Activated T-cell treated with anti-CD3 and anti-CD28 coated beads, Interleukin-2, amount 50 U/mL, for 4 hours (primary cell): Measurements from ENCODE around the gene DBNDD1. TPM values are rescaled to one million over a fixed set of nuclear protein-coding genes. Genes with fewer than 3 reads are reported as not detected.
A peak's percentile ranks its signal among the peaks of the same experiment; 100 is the strongest.

Experiments
- ATAC-seq, 2 donors: fragments of 200-7000 bp; cut with Tn5 transposase; one replicate each; pipeline ENCODE4 v1.10.0; 2021
- DNase-seq: peaks from one replicate; pipeline ENCODE4 v3.0.0-alpha.2; 2020
- H3K27me3 Mint-ChIP-seq: one replicate; pipeline ENCODE4 v1.8.0; 2021; ENCODE audit warnings: low read depth, mixed read lengths
- H3K36me3 Mint-ChIP-seq: one replicate; pipeline ENCODE4 v1.8.0; 2022; ENCODE audit warnings: mixed read lengths; ENCODE audit not compliant: insufficient read depth
- H3K4me1 Mint-ChIP-seq: one replicate; pipeline ENCODE4 v1.8.0; 2021; ENCODE audit warnings: low read depth, mixed read lengths
- H3K4me3 Mint-ChIP-seq: one replicate; pipeline ENCODE4 v1.8.0; 2021; ENCODE audit warnings: mild to moderate bottlenecking, moderate library complexity, mixed read lengths
- H3K9me3 Mint-ChIP-seq: one replicate; pipeline ENCODE4 v1.8.0; 2021; ENCODE audit warnings: mixed read lengths
- total RNA-seq, 3 donors: library from RNA; stranded (reverse); gene quantifications; one replicate each; pipeline ENCODE4 v1.2.1, GENCODE V29; 2021

DBNDD1 gene
- total RNA-seq, 3 donors from 2014 or later = 0.47 to 1.2 (median 0.92) TPM

DNA sequence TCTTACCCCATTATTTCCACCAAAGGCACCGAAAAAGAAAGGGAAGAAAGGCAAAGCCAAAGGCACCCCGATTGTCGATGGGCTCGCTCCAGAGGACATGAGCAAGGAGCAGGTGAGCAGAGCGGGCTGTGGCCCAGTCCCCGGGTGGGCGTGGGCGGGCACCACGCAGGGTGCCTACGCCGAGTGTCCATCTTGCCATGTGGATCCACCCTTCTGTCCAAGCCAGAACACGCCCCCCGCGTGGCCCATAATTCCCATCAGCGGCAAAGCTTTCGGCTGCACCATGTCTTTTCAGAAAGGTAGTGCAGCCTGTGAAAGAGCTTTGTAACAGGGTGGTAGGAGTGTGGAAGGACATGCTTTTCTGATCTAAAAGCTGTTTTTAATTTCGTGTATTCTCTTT, 8.4 kb upstream of the DBNDD1 start:
- Mint-ChIP-seq H3K4me1 (peaks cover 8% of the 10 kb centered on the region), H3K4me3 (no peak overlapping the region), H3K27me3 (no peaks in the 10 kb centered on the region), H3K36me3 (peaks cover 13% of the 10 kb centered on the region), H3K9me3 (no peaks in the 10 kb centered on the region)
- ATAC-seq = no peak
- no peak for DNase-seq

DNA sequence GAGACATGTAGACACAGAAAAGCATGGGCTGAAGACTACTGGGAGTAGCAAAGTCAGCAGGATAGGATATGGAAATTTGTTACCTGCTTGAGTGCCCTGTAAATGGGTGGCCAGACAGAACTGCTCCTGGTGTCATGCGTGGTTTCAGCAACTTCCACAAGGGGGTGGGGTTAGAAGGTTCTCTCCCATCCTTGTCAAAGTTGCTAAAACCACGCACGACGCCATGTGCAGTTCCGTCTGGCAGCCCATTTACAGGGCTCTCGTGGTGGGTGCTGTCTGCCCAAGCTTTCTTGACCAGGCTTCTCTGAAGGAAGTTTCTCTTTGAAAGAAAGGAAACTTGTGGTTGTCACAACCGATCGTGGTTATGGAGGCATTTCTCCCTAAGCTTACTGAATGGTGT, 6.9 kb upstream of the DBNDD1 start:
- peaks cover 15% of the 10 kb centered on the region for H3K4me1 Mint-ChIP-seq
- H3K4me3 Mint-ChIP-seq = no peak overlapping the region
- H3K9me3 Mint-ChIP-seq = peaks cover 2% of the 10 kb centered on the region
- H3K36me3 Mint-ChIP-seq = peaks cover 2% of the 10 kb centered on the region
- no peak for DNase-seq
- ATAC-seq = no peak
- no peaks in the 10 kb centered on the region for H3K27me3 Mint-ChIP-seq

DNA sequence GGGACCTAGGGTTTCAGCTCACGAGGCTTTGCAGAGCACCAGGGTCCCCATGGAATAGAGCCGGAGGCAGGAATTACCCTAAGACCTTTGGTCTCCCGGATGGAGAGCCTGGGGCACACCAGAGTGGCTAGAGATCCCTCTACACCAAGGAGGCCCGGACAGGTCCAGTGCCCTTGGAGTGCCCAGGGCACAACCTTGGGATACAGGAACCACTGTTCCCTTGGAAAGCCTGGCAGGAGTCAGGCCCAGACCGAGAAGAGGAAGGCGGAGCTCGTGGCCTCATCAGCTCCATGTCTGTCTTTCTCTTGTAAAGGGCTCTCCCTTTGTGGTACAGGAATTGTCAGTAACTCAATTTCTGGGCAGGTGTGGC, 3.8 kb upstream of the DBNDD1 start:
- Mint-ChIP-seq H3K4me1 (peaks cover 22% of the 10 kb centered on the region), H3K27me3 (peaks cover 7% of the 10 kb centered on the region)
- no peak for DNase-seq

DNA sequence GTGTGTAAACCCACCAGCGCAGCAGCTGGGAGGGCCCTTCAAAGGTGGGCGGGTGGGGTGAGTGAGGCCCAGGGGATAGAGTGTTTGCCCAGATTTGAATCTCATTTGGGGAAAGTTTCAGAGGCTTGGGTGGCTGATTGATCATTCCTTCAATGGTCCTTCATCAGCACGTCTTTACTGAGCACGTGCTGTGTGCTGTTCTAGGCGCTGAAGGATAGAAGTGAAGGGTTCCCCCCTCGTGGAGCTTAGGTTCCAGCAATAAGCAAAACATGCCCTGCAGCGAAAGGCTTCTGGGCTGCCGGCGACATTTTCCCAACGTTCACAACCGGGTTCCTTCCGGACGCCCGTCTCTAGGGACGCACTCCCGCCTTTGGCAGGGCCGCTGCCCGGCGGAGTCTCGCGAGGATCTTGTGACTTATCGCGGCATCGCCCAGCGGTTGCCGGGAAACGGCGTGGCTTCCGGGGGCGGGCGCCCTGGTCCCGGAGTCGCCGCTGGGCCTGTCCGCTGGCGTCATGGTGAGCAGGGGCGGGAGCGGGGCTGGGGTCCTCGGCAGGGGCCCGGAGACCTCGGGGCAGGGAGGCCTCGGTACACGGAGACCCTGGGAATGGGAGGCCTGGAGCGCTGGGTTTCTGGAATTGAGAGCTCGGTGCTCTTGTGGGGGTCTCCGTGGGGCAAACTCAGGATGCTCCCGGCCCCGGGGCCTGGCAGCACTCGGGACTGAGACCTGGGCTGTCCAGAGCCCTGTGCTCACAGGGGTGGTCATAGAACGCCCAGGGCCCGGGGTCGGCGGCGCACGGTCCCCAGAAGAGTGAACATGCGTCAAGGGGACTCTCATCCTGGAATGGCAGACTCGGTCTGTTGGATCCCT, 3.2 kb upstream of the DBNDD1 start:
- H3K9me3 Mint-ChIP-seq = peaks cover 2% of the 10 kb centered on the region
- H3K4me3 Mint-ChIP-seq = peak overlapping the region; percentile 71
- ATAC-seq = peak; percentile 72 to 74
- peaks cover 7% of the 10 kb centered on the region for H3K27me3 Mint-ChIP-seq
- peaks cover 22% of the 10 kb centered on the region for H3K4me1 Mint-ChIP-seq
- no peaks in the 10 kb centered on the region for H3K36me3 Mint-ChIP-seq
- peak; percentile 71 for DNase-seq

More for the DNA sequence above, 3.8 kb upstream of the DBNDD1 start:
- Mint-ChIP-seq H3K36me3 (no peaks in the 10 kb centered on the region), H3K4me3 (peak overlapping the region; percentile 71), H3K9me3 (peaks cover 2% of the 10 kb centered on the region)
- ATAC-seq = no peak

DNA sequence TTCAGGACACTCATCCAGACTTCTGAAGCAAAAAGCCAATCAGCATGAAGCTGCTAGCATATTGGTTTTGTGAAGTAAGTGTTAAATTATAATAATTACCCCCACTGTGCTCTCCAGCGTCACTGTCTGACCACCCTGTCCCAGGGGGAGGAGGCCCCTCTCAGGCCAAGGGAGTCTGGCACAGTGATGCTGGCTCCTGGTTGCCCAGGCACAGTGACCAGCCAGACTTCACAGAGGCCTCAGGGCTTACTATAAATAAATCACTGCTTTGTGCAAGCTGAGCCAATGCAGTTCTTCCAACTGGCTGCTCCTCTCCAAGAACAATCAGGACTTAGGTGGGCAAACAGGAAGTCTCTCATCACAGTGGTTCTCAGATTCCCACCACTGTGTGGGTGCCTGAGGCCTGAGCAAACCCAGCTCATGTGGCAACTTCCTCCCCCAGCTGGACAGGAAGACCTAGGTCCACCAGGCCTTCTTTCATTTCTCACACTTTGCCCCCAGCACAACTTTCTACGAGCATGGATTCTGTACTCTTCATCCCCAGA, 1.7 kb upstream of the DBNDD1 start:
- Mint-ChIP-seq H3K4me3 (no peak overlapping the region), H3K27me3 (peaks cover 7% of the 10 kb centered on the region), H3K4me1 (peaks cover 16% of the 10 kb centered on the region), H3K9me3 (peaks cover 2% of the 10 kb centered on the region), H3K36me3 (no peaks in the 10 kb centered on the region)
- DNase-seq = no peak
- ATAC-seq = no peak

DNA sequence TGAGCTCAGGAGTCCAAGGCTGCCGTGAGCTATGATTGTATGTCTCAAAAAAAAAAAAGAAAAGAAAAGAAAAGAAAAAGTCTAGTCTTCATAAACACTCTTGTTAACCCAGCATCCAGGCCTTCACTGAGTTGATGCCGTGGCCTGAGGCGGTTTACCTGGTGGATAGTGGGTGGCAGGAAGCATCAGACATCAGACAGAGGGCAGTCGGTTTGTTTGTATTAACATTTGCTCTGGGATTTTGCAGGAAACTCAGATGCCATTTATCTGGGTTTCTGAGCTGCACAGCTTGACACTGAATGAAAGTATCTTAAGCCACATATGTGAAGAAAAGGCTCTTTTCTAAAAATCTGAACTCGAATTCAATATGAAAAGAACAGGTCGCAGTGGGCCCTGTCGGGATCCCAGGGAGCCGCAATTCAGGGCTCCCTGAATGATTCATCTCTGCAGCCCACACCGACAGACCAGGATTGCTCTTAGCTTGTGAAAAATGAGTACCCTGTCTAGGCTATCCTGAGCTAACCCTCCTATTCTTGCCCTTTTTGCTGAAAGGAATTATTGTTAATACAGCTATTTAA, 1.1 kb upstream of the DBNDD1 start:
- peaks cover 2% of the 10 kb centered on the region for H3K9me3 Mint-ChIP-seq
- peak overlapping the region; percentile 67 for H3K4me3 Mint-ChIP-seq
- ATAC-seq (no peak), DNase-seq (no peak)
- no peaks in the 10 kb centered on the region for H3K36me3 Mint-ChIP-seq
- H3K4me1 Mint-ChIP-seq = peaks cover 16% of the 10 kb centered on the region
- peaks cover 7% of the 10 kb centered on the region for H3K27me3 Mint-ChIP-seq

DNA sequence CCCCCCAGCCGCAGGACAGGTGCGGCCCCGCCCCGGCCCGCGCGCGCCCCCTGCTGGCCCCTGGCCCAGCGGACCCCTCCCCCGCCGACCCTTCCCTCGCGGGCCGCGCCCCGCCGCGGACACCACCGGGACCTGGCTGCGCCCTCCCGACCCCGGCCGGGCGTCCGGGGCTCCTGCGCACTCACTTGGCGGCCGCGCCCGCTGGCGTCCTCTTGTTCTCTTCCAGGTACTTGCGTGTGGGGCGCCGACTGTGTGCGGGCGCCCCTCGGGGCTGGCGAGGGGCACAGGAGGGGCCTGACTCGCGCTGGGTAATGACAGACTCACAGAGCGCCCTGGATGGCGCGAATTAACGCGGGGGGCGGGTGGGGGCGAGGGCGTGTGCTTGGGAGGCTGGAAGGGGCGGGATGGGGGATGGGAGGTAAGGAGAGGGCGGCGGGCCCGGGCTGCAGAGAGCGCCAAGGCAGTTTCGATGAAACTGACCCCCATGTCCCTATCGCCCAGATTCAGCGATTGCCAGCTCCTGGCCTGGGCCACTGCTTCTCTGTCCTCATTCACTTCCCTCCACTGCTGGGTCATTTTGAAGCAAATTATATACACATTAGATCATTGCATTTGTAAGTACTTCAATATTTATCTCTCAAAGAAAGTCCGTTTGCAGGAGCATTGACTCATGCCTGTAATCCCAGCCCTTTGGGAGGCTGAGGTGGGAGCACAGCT, 445 bp upstream of the DBNDD1 start:
- Mint-ChIP-seq H3K4me3 (peak overlapping the region; percentile 67), H3K27me3 (peaks cover 7% of the 10 kb centered on the region)
- ATAC-seq = peak; percentile 60 to 61

DNA sequence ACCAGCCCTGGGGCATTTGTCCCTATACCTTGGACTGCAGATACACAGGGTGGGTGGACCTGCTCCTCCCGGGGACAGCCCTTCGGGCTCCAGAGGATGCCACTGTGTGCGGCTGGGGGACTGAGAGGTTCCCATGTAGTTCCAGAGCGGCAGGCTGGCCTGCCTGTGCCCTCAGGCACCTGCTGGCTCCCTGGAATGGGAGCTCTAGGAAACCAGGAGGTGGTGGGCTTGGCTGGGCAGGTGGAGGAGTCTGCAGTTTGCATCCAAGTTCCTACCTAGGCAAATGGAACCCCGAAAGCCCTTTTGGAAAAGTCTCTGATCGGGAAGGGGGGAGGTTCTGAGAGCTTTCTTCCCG, 982 bp downstream of the DBNDD1 start:
- DNase-seq (no peak), ATAC-seq (no peak)
- Mint-ChIP-seq H3K27me3 (peaks cover 7% of the 10 kb centered on the region), H3K4me3 (peak overlapping the region; percentile 76), H3K4me1 (peaks cover 14% of the 10 kb centered on the region), H3K36me3 (no peaks in the 10 kb centered on the region), H3K9me3 (peaks cover 2% of the 10 kb centered on the region)

More for the DNA sequence above, 445 bp upstream of the DBNDD1 start:
- Mint-ChIP-seq H3K36me3 (no peaks in the 10 kb centered on the region), H3K9me3 (peaks cover 2% of the 10 kb centered on the region), H3K4me1 (peaks cover 16% of the 10 kb centered on the region)
- peak; percentile 44 for DNase-seq

DNA sequence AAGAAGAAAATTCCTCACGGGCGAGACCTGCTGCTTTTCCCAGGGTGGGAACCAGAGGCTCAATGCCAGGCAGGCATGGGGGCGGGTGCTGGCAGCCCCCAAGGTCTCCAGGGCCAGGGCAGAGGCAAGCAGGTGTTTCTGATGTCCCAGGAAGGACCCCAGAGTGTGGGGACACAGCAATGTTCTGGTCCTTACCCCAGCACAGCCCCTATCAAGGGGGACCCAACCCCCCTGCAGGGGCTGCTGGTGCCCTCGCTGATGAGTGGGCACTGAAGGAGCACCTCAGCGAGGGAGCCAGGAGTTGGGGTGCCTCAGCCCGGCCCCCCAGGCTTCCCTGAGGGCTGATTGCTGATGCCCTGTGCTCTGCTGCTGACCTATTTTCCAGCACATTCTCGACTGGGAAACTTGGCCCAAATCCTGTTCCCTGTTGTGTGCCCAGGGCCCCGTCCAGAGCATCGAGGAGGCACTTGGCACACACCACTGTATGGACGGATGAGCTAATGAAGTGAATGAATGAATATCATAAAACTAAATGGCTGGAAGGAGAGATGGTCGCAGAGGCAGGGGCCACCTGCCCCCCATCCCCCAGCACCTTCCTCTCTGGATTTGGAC, 2.8 kb downstream of the DBNDD1 start:
- H3K27me3 Mint-ChIP-seq = peaks cover 7% of the 10 kb centered on the region
- ATAC-seq (no peak), DNase-seq (no peak)
- no peaks in the 10 kb centered on the region for H3K36me3 Mint-ChIP-seq
- H3K4me3 Mint-ChIP-seq = no peak overlapping the region
- H3K4me1 Mint-ChIP-seq = peaks cover 7% of the 10 kb centered on the region
- no peaks in the 10 kb centered on the region for H3K9me3 Mint-ChIP-seq

DNA sequence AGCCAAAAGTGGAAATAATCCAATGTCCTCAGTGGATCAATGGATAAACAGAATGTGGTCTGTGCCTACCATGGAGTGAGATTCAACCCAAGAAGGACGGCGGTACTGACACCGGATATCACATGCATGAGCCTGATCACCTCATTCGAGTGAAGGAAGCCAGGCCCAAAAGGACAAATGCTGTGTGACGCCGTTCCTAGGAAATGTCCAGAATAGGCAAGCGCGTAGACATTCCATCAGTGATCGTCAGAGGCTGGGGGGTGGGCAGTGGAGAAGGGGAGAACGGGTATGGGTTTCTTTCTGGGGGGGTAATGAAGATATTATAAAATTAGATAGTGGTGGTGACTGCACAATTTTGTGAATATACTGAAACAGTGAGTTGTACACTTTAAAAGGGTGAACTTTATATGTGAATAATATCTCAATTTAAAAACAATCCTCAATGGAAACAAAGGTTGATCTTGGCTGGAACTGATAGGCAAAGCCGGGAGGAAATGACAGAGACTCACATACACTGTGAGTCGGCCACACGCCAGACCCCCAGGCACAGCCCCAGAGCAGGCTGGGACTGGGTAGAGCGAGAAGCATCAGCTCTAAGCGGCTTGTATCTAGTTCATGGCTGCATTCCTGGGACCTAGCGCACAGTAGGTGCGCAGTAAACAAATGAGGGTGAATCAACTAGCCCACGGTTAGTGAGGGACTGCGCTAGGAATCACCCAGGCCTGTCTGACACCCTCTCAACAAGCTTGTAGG, 3.5 kb downstream of the DBNDD1 start:
- peaks cover 7% of the 10 kb centered on the region for H3K27me3 Mint-ChIP-seq
- no peaks in the 10 kb centered on the region for H3K9me3 Mint-ChIP-seq
- no peak overlapping the region for H3K4me3 Mint-ChIP-seq
- ATAC-seq = no peak
- peaks cover 9% of the 10 kb centered on the region for H3K4me1 Mint-ChIP-seq
- DNase-seq = no peak
- no peaks in the 10 kb centered on the region for H3K36me3 Mint-ChIP-seq

DNA sequence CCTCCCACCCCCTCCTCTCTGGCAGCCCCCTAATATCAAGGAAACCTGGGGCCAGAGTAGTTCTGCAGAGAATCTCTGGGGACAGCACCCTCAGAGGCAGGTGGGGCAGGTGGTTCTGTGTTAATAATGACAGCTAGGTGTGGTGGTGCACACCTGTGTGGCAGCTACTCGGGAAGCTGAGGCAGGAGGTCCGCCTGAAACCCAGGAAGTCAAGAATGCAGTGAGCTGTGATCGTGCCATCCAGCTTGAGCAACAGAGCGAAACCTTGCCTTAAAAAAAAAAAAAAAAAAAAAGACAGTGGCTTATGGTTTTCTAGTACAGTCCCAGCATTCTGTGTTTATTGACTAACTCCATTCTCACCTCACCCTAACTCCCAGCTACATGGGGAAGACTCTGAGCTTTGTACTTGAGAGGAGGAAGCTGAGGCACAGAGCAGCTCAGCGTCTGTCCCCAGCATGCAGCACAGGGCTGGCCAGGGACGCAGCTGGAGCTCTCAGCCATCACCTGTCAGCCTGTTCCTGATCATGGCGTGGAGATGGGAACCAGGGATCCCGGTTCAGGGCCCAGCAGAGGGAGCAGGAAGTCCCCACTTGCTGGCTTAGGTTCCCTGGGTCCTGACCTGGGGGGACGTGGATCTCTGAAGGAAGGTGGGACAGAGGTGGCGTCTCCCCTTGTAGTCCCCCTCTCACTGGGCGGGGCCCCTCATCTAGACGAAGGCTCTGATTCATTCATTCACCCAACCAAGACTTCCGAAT, 6.1 kb downstream of the DBNDD1 start:
- no peaks in the 10 kb centered on the region for H3K27me3 Mint-ChIP-seq
- H3K9me3 Mint-ChIP-seq = no peaks in the 10 kb centered on the region
- DNase-seq (no peak), ATAC-seq (no peak)
- H3K4me1 Mint-ChIP-seq = peaks cover 19% of the 10 kb centered on the region
- H3K4me3 Mint-ChIP-seq = no peak overlapping the region
- no peaks in the 10 kb centered on the region for H3K36me3 Mint-ChIP-seq

DNA sequence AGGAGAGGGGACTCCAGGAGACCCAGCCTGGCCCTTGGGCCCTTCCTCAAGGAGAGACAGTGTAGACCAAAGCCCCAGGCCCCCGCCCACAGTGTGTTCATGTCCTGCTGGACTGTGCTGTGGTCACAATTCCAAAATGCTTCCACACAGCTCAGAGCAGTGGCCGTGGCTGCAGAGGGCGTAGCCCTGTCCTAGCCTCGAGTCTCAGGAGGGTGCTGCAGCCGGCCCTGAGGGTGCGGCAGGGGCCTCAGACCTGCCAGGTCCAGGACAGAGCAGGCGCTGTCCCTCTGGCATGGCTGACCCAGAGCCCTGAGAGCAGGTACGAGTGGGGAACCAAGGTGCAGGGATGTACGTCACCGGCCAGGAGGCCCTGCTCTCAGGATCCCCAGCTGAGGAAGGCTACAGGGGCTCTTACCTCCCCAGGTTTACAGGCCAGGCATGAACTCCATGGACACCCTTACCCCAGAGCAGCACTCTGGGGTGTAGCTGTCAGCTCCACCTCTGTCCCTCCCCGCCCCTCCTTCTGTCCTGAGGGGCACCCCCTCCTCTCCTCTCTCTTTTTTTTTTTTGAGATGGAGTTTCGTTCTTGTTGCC, 7.3 kb downstream of the DBNDD1 start:
- Mint-ChIP-seq H3K4me3 (no peak overlapping the region), H3K36me3 (no peaks in the 10 kb centered on the region), H3K9me3 (no peaks in the 10 kb centered on the region), H3K27me3 (no peaks in the 10 kb centered on the region), H3K4me1 (peaks cover 23% of the 10 kb centered on the region)
- no peak for ATAC-seq
- DNase-seq = no peak

DNA sequence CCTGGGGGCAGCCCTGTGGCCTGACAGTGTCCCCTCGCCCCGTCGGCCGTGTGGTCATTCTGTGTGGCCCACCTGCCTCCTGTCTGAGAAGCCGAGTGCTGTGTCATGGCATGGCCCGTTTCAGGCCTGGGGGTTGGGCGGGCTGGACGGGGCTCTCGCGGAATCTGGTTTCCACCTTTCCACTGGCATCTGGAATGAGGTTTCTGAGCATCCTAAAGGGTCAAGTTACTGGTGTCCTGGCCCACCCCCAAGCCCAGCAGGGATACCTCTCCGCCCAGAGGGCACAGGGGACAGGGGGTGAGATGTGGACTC, 7.8 kb downstream of the DBNDD1 start:
- DNase-seq (no peak), ATAC-seq (no peak)
- no peaks in the 10 kb centered on the region for H3K36me3 Mint-ChIP-seq
- H3K9me3 Mint-ChIP-seq = no peaks in the 10 kb centered on the region
- no peak overlapping the region for H3K4me3 Mint-ChIP-seq
- H3K27me3 Mint-ChIP-seq = no peaks in the 10 kb centered on the region
- peaks cover 23% of the 10 kb centered on the region for H3K4me1 Mint-ChIP-seq
